Measurements from ENCODE around the gene NBPF3. TPM values are rescaled to one million over a fixed set of nuclear protein-coding genes. Genes with fewer than 3 reads are reported as not detected.

Gene NBPF3
- total RNA-seq (ENCODE audit: low replicate concordance): 18.5 and 22.0 TPM in 2 replicates

- peaks cover 7% of the 10 kb centered on the region for H3K27me3 Mint-ChIP-seq (ENCODE audit: insufficient read depth, low read depth)
- peak within 1 kb of the TSS; percentile 90 for H3K4me3 Mint-ChIP-seq
- DNase-seq (ENCODE audit: low spot score): peak; percentile 98
- H3K4me1 ChIP-seq: peaks cover 5% of the 10 kb centered on the region
- H3K4me1 Mint-ChIP-seq: peaks cover 18% of the 10 kb centered on the region
- H3K36me3 Mint-ChIP-seq: peaks cover 2% of the 10 kb centered on the region
- H3K79me2 ChIP-seq (ENCODE audit: low read depth): peaks cover 30% of the 10 kb centered on the region
- H3K9me3 Mint-ChIP-seq: peaks cover 2% of the 10 kb centered on the region
- H3K36me3 ChIP-seq: no peaks in the 10 kb centered on the region
- peak within 1 kb of the TSS; percentile 52 for H3K4me3 ChIP-seq
- H3K27me3 ChIP-seq: peaks cover 30% of the 10 kb centered on the region
- H4K20me1 ChIP-seq (ENCODE audit: low read depth): peaks cover 9% of the 10 kb centered on the region
- H3K27ac Mint-ChIP-seq: peak within 1 kb of the TSS; percentile 88
- peak within 1 kb of the TSS; percentile 78 for H2AFZ ChIP-seq (replicated peaks)
- H3F3A ChIP-seq (ENCODE audit: low read depth): peaks cover 4% of the 10 kb centered on the region
- H3K27ac ChIP-seq: peak within 1 kb of the TSS; percentile 34
- H3K4me2 ChIP-seq: peak within 1 kb of the TSS; percentile 87
- TF ChIP-seq EZH2 (IDR thresholded peaks at IDR 0.05) (no peak), EZH2phosphoT487 (IDR thresholded peaks at IDR 0.05) (peak; percentile 33)
- no peaks in the 10 kb centered on the region for H3K9me3 ChIP-seq (ENCODE audit: low read depth)
- peak within 1 kb of the TSS; percentile 36 for H3K9ac ChIP-seq
Measured at GRCh38 chr1:21439721-21440629, at the start of gene NBPF3. Gene NBPF3, plus strand, starts transcription at chr1:21440137. Its CDS starts 4,950 bp downstream, at chr1:21445087.

GRCh38 chr1:21391497-21391896 lies 48.4 kb upstream of the NBPF3 start:
- Histone ChIP-seq H3F3A (ENCODE audit: low read depth) (no peaks in the 10 kb centered on the region), H3K9ac (no peak overlapping the region), H3K27me3 (no peaks in the 10 kb centered on the region), H3K27ac (no peak overlapping the region), H2AFZ (replicated peaks) (no peak overlapping the region), H3K9me3 (ENCODE audit: low read depth) (no peaks in the 10 kb centered on the region), H3K4me2 (no peak overlapping the region), H3K79me2 (ENCODE audit: low read depth) (no peaks in the 10 kb centered on the region), H3K36me3 (no peaks in the 10 kb centered on the region), H4K20me1 (ENCODE audit: low read depth) (no peaks in the 10 kb centered on the region), H3K4me3 (no peak overlapping the region), H3K4me1 (no peaks in the 10 kb centered on the region)
- DNase-seq (ENCODE audit: low spot score): no peak
- peaks cover 4% of the 10 kb centered on the region for H3K27me3 Mint-ChIP-seq (ENCODE audit: insufficient read depth, low read depth)
- H3K9me3 Mint-ChIP-seq: peaks cover 7% of the 10 kb centered on the region
- TF ChIP-seq EZH2 (IDR thresholded peaks at IDR 0.05): no peak
- peaks cover 2% of the 10 kb centered on the region for H3K4me1 Mint-ChIP-seq
- H3K4me3 Mint-ChIP-seq: no peak overlapping the region
- H3K36me3 Mint-ChIP-seq: no peaks in the 10 kb centered on the region
- H3K27ac Mint-ChIP-seq: no peak overlapping the region

- H3K27me3 Mint-ChIP-seq (ENCODE audit: insufficient read depth, low read depth): peaks cover 4% of the 10 kb centered on the region
- Histone ChIP-seq H3K4me1 (no peaks in the 10 kb centered on the region), H3K27ac (no peak overlapping the region), H3K36me3 (no peaks in the 10 kb centered on the region), H3K9me3 (ENCODE audit: low read depth) (no peaks in the 10 kb centered on the region), H4K20me1 (ENCODE audit: low read depth) (no peaks in the 10 kb centered on the region), H3K4me2 (no peak overlapping the region), H2AFZ (replicated peaks) (no peak overlapping the region), H3F3A (ENCODE audit: low read depth) (no peaks in the 10 kb centered on the region), H3K79me2 (ENCODE audit: low read depth) (no peaks in the 10 kb centered on the region), H3K9ac (no peak overlapping the region), H3K27me3 (no peaks in the 10 kb centered on the region), H3K4me3 (no peak overlapping the region)
- H3K9me3 Mint-ChIP-seq: peaks cover 7% of the 10 kb centered on the region
- DNase-seq (ENCODE audit: low spot score): no peak
- H3K27ac Mint-ChIP-seq: no peak overlapping the region
- TF ChIP-seq CTCF (IDR thresholded peaks at IDR 0.05): no peak
- no peak for TF ChIP-seq EZH2 (IDR thresholded peaks at IDR 0.05)
- no peak for TF ChIP-seq EZH2phosphoT487 (IDR thresholded peaks at IDR 0.05)
- H3K36me3 Mint-ChIP-seq: no peaks in the 10 kb centered on the region
- H3K4me3 Mint-ChIP-seq: no peak overlapping the region
- H3K4me1 Mint-ChIP-seq: peaks cover 4% of the 10 kb centered on the region
Measured at GRCh38 chr1:21392587-21393263, 47.2 kb upstream of the NBPF3 start.

GRCh38 chr1:21396516-21396915 lies 43.4 kb upstream of the NBPF3 start:
- H3K4me2 ChIP-seq: no peak overlapping the region
- Mint-ChIP-seq H3K4me3 (no peak overlapping the region), H3K27ac (no peak overlapping the region), H3K36me3 (no peaks in the 10 kb centered on the region), H3K9me3 (peaks cover 2% of the 10 kb centered on the region), H3K4me1 (peaks cover 11% of the 10 kb centered on the region), H3K27me3 (ENCODE audit: insufficient read depth, low read depth) (peaks cover 2% of the 10 kb centered on the region)
- H3K9ac ChIP-seq: no peak overlapping the region
- no peaks in the 10 kb centered on the region for H3K36me3 ChIP-seq
- H3K4me1 ChIP-seq: no peaks in the 10 kb centered on the region
- H4K20me1 ChIP-seq (ENCODE audit: low read depth): no peaks in the 10 kb centered on the region
- no peak overlapping the region for H3K4me3 ChIP-seq
- no peaks in the 10 kb centered on the region for H3K9me3 ChIP-seq (ENCODE audit: low read depth)
- H3K79me2 ChIP-seq (ENCODE audit: low read depth): no peaks in the 10 kb centered on the region
- H3K27ac ChIP-seq: no peak overlapping the region
- H3F3A ChIP-seq (ENCODE audit: low read depth): no peaks in the 10 kb centered on the region
- no peaks in the 10 kb centered on the region for H3K27me3 ChIP-seq
- no peak overlapping the region for H2AFZ ChIP-seq (replicated peaks)
- no peak for TF ChIP-seq EZH2 (IDR thresholded peaks at IDR 0.05)
- TF ChIP-seq EZH2phosphoT487 (IDR thresholded peaks at IDR 0.05): no peak
- no peak for TF ChIP-seq CTCF (IDR thresholded peaks at IDR 0.05)
- no peak for DNase-seq (ENCODE audit: low spot score)

All from neural progenitor cell (in vitro differentiated cells).